Gastroesophageal sphincter (tissue), 4 donors: ENCODE data around the gene KLHL18. TPM values are rescaled to one million over a fixed set of nuclear protein-coding genes. Genes with fewer than 3 reads are reported as not detected.

Source experiments
- ATAC-seq: fragments of 150-250 bp; one replicate; pipeline ENCODE4 v1.9.1; 2016; ENCODE audit warnings: mild to moderate bottlenecking, moderate library complexity
- H3K27ac ChIP-seq, 4 donors: fragments of 200-600 bp; sonication (generic) in 3 of 4; 1 replicate in 3 of 4; 2 replicates in 1 of 4; pipeline ENCODE4 v1.5.1; 2016 to 2019
- H3K27me3 ChIP-seq: fragments of 200-600 bp; sonication (generic); one replicate; pipeline ENCODE4 v1.5.1; 2019
- H3K36me3 ChIP-seq, 2 donors: fragments of 200-600 bp; sonication (generic); one replicate each; pipeline ENCODE4 v1.5.1; 2019; ENCODE audit warnings: control low read depth in 1 of 2
- H3K4me1 ChIP-seq, 3 donors: fragments of 200-600 bp; sonication (generic); 1 replicate in 2 of 3; 2 replicates in 1 of 3; pipeline ENCODE4 v1.5.1; 2016 to 2019; ENCODE audit warnings: control low read depth in 2 of 3
- H3K4me3 ChIP-seq, 2 donors: fragments of 200-600 bp; sonication (generic); one replicate each; pipeline ENCODE4 v1.5.1; 2019; ENCODE audit warnings: mild to moderate bottlenecking in 1 of 2, moderate library complexity in 1 of 2
- H3K9me3 ChIP-seq, 3 donors: fragments of 200-600 bp; sonication (generic); one replicate each; pipeline ENCODE4 v1.5.1; 2017 to 2019; ENCODE audit warnings: control low read depth in 2 of 3
- CTCF ChIP-seq, 4 experiments: fragments of 200-600 bp in 2 of 4; fragments of 450-650 bp in 2 of 4; sonication (generic) in 1 of 4; IDR thresholded peaks; one replicate each; pipeline ENCODE4 v1.5.1; 2017 to 2019; ENCODE audit warnings: antibody characterized with exemption in 4 of 4, mild to moderate bottlenecking in 2 of 4, moderate library complexity in 2 of 4
- EP300 ChIP-seq: sonication (generic); formaldehyde crosslinking; IDR thresholded peaks from one replicate; pipeline ENCODE4 v1.6.1; 2017; ENCODE audit warnings: antibody characterized with exemption, mild to moderate bottlenecking
- POLR2A ChIP-seq, 2 donors: fragments of 450-650 bp; IDR thresholded peaks; one replicate each; pipeline ENCODE4 v1.6.1; 2017; ENCODE audit warnings: antibody characterized with exemption in 2 of 2, mild to moderate bottlenecking in 2 of 2, moderate library complexity in 1 of 2
- POLR2AphosphoS5 ChIP-seq: sonication (generic); formaldehyde crosslinking; IDR thresholded peaks from one replicate; pipeline ENCODE4 v1.6.1; 2017; ENCODE audit warnings: antibody characterized with exemption
- WGBS, 2 donors: methylation state at CpG; one replicate each; pipeline ENCODE4 v1.1.5; 2018; ENCODE audit warnings: low coverage in 1 of 2; 5-methylcytosine and 5-hydroxymethylcytosine counted together
- total RNA-seq, 4 donors: library from RNA; depleted of rRNA; stranded (reverse); fragments of >200 nt; gene quantifications; one replicate each; pipeline ENCODE4 v1.1.0, GENCODE V29; 2016

The KLHL18 gene
- total RNA-seq, result 10 to 100 TPM; 11.6 to 23.3 (median 15.6) TPM

- 0% methylated on average over 2 to 27 of the region's 82 CpGs for WGBS, 2 donors
- Histone ChIP-seq H3K27ac (peak within 1 kb of the TSS; percentile 69 to 96 (median 92)), H3K36me3 (peaks cover 0 to 6% of the 10 kb centered on the region in 2 donors), H3K9me3 (no peaks in the 10 kb centered on the region), H3K27me3 (no peaks in the 10 kb centered on the region), H3K4me3 (peak within 1 kb of the TSS; percentile 40 to 84), H3K4me1 (peaks cover 0 to 49% (median 28%) of the 10 kb centered on the region in 3 donors)
- peak; percentile 95 for ATAC-seq
- TF ChIP-seq POLR2A (IDR thresholded peaks at IDR 0.05) (peak; percentile 71), POLR2AphosphoS5 (peak; percentile 85), CTCF (IDR thresholded peaks at IDR 0.05) (peak in 1 of 4 experiments; percentile 32), EP300 (no peak)
Observed at GRCh38 chr3:47282424-47283192, at the start of gene KLHL18, which contains the start of gene KIF9. Gene KLHL18, plus strand, starts transcription at chr3:47282944. Its CDS starts 22 bp downstream, at chr3:47282966. Gene KIF9, minus strand, starts transcription at chr3:47282799. Its CDS starts 5,425 bp downstream, at chr3:47277374.

- Histone ChIP-seq H3K4me3 (no peak overlapping the region), H3K4me1 (no peaks in the 10 kb centered on the region), H3K27me3 (no peaks in the 10 kb centered on the region), H3K27ac (no peak overlapping the region), H3K36me3 (no peaks in the 10 kb centered on the region), H3K9me3 (no peaks in the 10 kb centered on the region)
- TF ChIP-seq POLR2AphosphoS5 (no peak), CTCF (IDR thresholded peaks at IDR 0.05) (no peak), EP300 (no peak), POLR2A (IDR thresholded peaks at IDR 0.05) (no peak)
- WGBS, 2 donors, result 100% methylated on average over 2 of the region's 3 CpGs; no CpG with 5 or more reads in 1 of the 2 donors
- no peak for ATAC-seq
Observed at GRCh38 chr3:47238017-47238416, 44.7 kb upstream of the KLHL18 start.

GRCh38 chr3:47239929-47240328, 42.8 kb upstream of the KLHL18 start:
- no peaks in the 10 kb centered on the region for H3K36me3 ChIP-seq
- no peak overlapping the region for H3K4me3 ChIP-seq
- 93% methylated on average over 2 of the region's 6 CpGs; no CpG with 5 or more reads in 1 of the 2 donors for WGBS, 2 donors
- no peaks in the 10 kb centered on the region for H3K9me3 ChIP-seq
- TF ChIP-seq POLR2AphosphoS5 (no peak), POLR2A (IDR thresholded peaks at IDR 0.05) (no peak), EP300 (no peak), CTCF (IDR thresholded peaks at IDR 0.05) (no peak)
- H3K27me3 ChIP-seq, result no peaks in the 10 kb centered on the region
- no peak overlapping the region for H3K27ac ChIP-seq
- ATAC-seq, result no peak
- no peaks in the 10 kb centered on the region for H3K4me1 ChIP-seq

- Histone ChIP-seq H3K4me3 (no peak overlapping the region), H3K4me1 (no peaks in the 10 kb centered on the region), H3K36me3 (no peaks in the 10 kb centered on the region), H3K27me3 (no peaks in the 10 kb centered on the region), H3K27ac (no peak overlapping the region), H3K9me3 (no peaks in the 10 kb centered on the region)
- TF ChIP-seq EP300 (no peak), CTCF (IDR thresholded peaks at IDR 0.05) (no peak), POLR2AphosphoS5 (no peak), POLR2A (IDR thresholded peaks at IDR 0.05) (no peak)
- ATAC-seq, result no peak
- 82 to 86% methylated on average over 8 of the region's 9 CpGs for WGBS, 2 donors
Observed at GRCh38 chr3:47243419-47244147, 39.2 kb upstream of the KLHL18 start.
